GM23338 (cell line): ENCODE results near the gene CA7. TPM values are rescaled to one million over a fixed set of nuclear protein-coding genes. Genes with fewer than 3 reads are reported as not detected.

ENCODE experiments used
- ATAC-seq: fragments of 200-7000 bp; cut with Tn5 transposase; 3 replicates; pipeline ENCODE4 v1.9.1; 2020
- DNase-seq: peaks from one replicate; pipeline ENCODE4 v3.0.0-alpha.2; 2015; ENCODE audit warnings: low spot score
- H2AFZ ChIP-seq: fragments of 200-600 bp; sonication (generic); 2 replicates; pipeline ENCODE4 v1.8.0; 2016; ENCODE audit warnings: antibody characterized with exemption, mild to moderate bottlenecking, moderate library complexity
- H3F3A ChIP-seq: fragments of 200-600 bp; sonication (generic); replicated peaks from 2 replicates; pipeline ENCODE4 v1.8.0; 2017; ENCODE audit warnings: antibody characterized with exemption, mixed run types, low read depth
- H3K27ac ChIP-seq: fragments of 200-600 bp; sonication (generic); 2 replicates; pipeline ENCODE4 v1.6.1; 2016; ENCODE audit warnings: low read depth
- H3K27me3 ChIP-seq: fragments of 200-600 bp; sonication (generic); 2 replicates; pipeline ENCODE4 v1.8.0; 2016; ENCODE audit warnings: mild to moderate bottlenecking, mixed run types, moderate library complexity; ENCODE audit not compliant: insufficient read depth
- H3K36me3 ChIP-seq: fragments of 200-600 bp; sonication (generic); 2 replicates; pipeline ENCODE4 v1.8.0; 2016; ENCODE audit warnings: mild to moderate bottlenecking; ENCODE audit not compliant: insufficient read depth
- H3K4me1 ChIP-seq: fragments of 200-600 bp; sonication (generic); 2 replicates; pipeline ENCODE4 v1.8.0; 2016; ENCODE audit warnings: mild to moderate bottlenecking, moderate library complexity; ENCODE audit not compliant: insufficient read depth
- H3K4me2 ChIP-seq: fragments of 200-600 bp; sonication (generic); 2 replicates; pipeline ENCODE4 v1.7.1; 2017; ENCODE audit warnings: mixed run types
- H3K4me3 ChIP-seq: fragments of 200-600 bp; sonication (generic); 2 replicates; pipeline ENCODE4 v1.6.1; 2016; ENCODE audit warnings: mixed run types
- H3K79me2 ChIP-seq: fragments of 200-600 bp; sonication (generic); replicated peaks from 2 replicates; pipeline ENCODE4 v1.8.0; 2017; ENCODE audit warnings: mild to moderate bottlenecking; ENCODE audit not compliant: insufficient read depth
- H3K9me2 ChIP-seq: fragments of 200-600 bp; sonication (generic); 2 replicates; pipeline ENCODE4 v1.8.0; 2017; ENCODE audit not compliant: insufficient read depth
- H4K20me1 ChIP-seq: fragments of 200-600 bp; sonication (generic); replicated peaks from 2 replicates; pipeline ENCODE4 v1.8.0; 2017; ENCODE audit warnings: mild to moderate bottlenecking; ENCODE audit not compliant: insufficient read depth
- H3K27ac Mint-ChIP-seq: 2 replicates; pipeline ENCODE4 v1.8.0; 2020; ENCODE audit warnings: inconsistent platforms, mild to moderate bottlenecking, moderate library complexity, mixed read lengths
- H3K27me3 Mint-ChIP-seq: 3 replicates; pipeline ENCODE4 v1.8.0; 2022; ENCODE audit warnings: low read depth, mild to moderate bottlenecking, moderate library complexity, mixed read lengths, inconsistent platforms; ENCODE audit not compliant: insufficient read depth, poor library complexity
- H3K36me3 Mint-ChIP-seq: 3 replicates; pipeline ENCODE4 v1.8.0; 2021; ENCODE audit warnings: low read depth, mild to moderate bottlenecking, inconsistent platforms, moderate library complexity, mixed read lengths
- H3K4me1 Mint-ChIP-seq: 3 replicates; pipeline ENCODE4 v1.8.0; 2020; ENCODE audit warnings: mild to moderate bottlenecking, inconsistent platforms, mixed read lengths
- H3K4me3 Mint-ChIP-seq: 3 replicates; pipeline ENCODE4 v1.8.0; 2021; ENCODE audit warnings: moderate library complexity, mild to moderate bottlenecking, inconsistent platforms, mixed read lengths
- H3K9me3 Mint-ChIP-seq: 3 replicates; pipeline ENCODE4 v1.8.0; 2020; ENCODE audit warnings: moderate library complexity, mild to moderate bottlenecking, inconsistent platforms, mixed read lengths
- CREB1 ChIP-seq: fragments of 250-450 bp; sonication (Bioruptor Pico); IDR thresholded peaks from 2 replicates; pipeline ENCODE4 v1.5.0; 2020; ENCODE audit warnings: low read depth, mild to moderate bottlenecking, moderate library complexity
- EZH2 ChIP-seq: fragments of 200-600 bp; sonication (generic); IDR thresholded peaks from one replicate; pipeline ENCODE4 v1.8.0; 2017; ENCODE audit warnings: antibody characterized with exemption, mild to moderate bottlenecking, low read depth; ENCODE audit not compliant: unreplicated experiment
- EZH2phosphoT487 ChIP-seq: fragments of 200-600 bp; sonication (generic); IDR thresholded peaks from one replicate; pipeline ENCODE4 v1.8.1; 2018; ENCODE audit warnings: antibody characterized with exemption; ENCODE audit not compliant: unreplicated experiment
- ZNF114 ChIP-seq: fragments of 250-450 bp; sonication (Bioruptor Pico); IDR thresholded peaks from 2 replicates; pipeline ENCODE4 v1.5.0; 2020; ENCODE audit warnings: mild to moderate bottlenecking, moderate library complexity
- polyA plus RNA-seq: library from polyadenylated mRNA; unstranded; fragments of >200 nt; fragmentation: Nextera tagmentation; extraction: Ambion mirVana; gene quantifications from 2 replicates; pipeline ENCODE4 v1.2.1, GENCODE V29; 2016
- total RNA-seq: library from RNA; depleted of rRNA; stranded (reverse); fragments of >200 nt; shearing (Covaris generic); gene quantifications from 2 replicates; pipeline ENCODE4 v1.2.3, GENCODE V29; 2014
- TF ChIP-seq, protein P1 (sequence below): IDR thresholded peaks from one replicate; pipeline ENCODE4 v1.6.1; 2018; ENCODE audit warnings: antibody characterized with exemption; ENCODE audit not compliant: unreplicated experiment
- TF ChIP-seq, protein P2 (sequence below), 2 experiments: fragments of 200-600 bp in 1 of 2; sonication (generic) in 1 of 2; conservative IDR thresholded peaks; 2 replicates each; pipeline versions ENCODE4 v1.5.1 to v1.6.1; 2016 to 2017; ENCODE audit warnings: antibody characterized with exemption in 2 of 2, low read depth in 2 of 2, mild to moderate bottlenecking in 2 of 2, moderate library complexity in 1 of 2
- TF ChIP-seq, protein P3 (sequence below): fragments of 250-450 bp; sonication (Bioruptor Pico); IDR thresholded peaks from 2 replicates; pipeline ENCODE4 v1.5.0; 2020; ENCODE audit warnings: mild to moderate bottlenecking, moderate library complexity

The CA7 gene
- total and polyA plus RNA-seq, 2 experiments from 2014 or later: 2.1 to 2.8 TPM

DNA sequence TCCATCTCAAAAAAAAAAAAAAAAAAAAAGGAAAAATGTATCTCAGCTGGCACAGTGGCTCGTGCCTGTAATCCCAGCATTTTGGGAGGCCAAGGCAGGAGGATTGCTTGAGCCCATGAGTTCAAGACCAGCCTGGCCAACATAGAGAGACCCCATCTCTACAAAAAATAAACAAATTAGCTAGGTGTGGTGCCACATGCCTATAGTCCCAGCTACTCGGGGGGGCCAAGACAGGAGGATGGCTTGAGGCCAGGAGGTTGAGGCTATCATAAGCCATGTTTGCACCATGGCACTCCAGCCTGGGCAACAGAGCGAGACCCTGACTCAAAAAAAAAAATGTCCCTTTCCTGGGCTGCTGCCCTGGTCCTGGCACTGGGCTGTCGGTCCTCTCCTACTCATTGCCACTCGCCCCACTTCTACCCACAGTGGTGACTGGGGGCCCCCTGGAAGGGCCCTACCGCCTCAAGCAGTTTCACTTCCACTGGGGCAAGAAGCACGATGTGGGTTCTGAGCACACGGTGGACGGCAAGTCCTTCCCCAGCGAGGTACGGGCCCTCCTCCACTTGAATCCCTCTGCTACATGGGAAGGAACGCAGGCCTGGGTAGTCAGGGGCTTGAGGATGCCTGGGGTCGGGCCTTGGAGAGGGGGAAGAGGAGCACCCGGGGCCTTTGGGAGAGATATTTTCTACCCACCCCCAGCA, 6.1 kb downstream of the CA7 start (continued):
- TF ChIP-seq, protein P1, sequence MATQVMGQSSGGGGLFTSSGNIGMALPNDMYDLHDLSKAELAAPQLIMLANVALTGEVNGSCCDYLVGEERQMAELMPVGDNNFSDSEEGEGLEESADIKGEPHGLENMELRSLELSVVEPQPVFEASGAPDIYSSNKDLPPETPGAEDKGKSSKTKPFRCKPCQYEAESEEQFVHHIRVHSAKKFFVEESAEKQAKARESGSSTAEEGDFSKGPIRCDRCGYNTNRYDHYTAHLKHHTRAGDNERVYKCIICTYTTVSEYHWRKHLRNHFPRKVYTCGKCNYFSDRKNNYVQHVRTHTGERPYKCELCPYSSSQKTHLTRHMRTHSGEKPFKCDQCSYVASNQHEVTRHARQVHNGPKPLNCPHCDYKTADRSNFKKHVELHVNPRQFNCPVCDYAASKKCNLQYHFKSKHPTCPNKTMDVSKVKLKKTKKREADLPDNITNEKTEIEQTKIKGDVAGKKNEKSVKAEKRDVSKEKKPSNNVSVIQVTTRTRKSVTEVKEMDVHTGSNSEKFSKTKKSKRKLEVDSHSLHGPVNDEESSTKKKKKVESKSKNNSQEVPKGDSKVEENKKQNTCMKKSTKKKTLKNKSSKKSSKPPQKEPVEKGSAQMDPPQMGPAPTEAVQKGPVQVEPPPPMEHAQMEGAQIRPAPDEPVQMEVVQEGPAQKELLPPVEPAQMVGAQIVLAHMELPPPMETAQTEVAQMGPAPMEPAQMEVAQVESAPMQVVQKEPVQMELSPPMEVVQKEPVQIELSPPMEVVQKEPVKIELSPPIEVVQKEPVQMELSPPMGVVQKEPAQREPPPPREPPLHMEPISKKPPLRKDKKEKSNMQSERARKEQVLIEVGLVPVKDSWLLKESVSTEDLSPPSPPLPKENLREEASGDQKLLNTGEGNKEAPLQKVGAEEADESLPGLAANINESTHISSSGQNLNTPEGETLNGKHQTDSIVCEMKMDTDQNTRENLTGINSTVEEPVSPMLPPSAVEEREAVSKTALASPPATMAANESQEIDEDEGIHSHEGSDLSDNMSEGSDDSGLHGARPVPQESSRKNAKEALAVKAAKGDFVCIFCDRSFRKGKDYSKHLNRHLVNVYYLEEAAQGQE: no peak
- TF ChIP-seq, protein P2, sequence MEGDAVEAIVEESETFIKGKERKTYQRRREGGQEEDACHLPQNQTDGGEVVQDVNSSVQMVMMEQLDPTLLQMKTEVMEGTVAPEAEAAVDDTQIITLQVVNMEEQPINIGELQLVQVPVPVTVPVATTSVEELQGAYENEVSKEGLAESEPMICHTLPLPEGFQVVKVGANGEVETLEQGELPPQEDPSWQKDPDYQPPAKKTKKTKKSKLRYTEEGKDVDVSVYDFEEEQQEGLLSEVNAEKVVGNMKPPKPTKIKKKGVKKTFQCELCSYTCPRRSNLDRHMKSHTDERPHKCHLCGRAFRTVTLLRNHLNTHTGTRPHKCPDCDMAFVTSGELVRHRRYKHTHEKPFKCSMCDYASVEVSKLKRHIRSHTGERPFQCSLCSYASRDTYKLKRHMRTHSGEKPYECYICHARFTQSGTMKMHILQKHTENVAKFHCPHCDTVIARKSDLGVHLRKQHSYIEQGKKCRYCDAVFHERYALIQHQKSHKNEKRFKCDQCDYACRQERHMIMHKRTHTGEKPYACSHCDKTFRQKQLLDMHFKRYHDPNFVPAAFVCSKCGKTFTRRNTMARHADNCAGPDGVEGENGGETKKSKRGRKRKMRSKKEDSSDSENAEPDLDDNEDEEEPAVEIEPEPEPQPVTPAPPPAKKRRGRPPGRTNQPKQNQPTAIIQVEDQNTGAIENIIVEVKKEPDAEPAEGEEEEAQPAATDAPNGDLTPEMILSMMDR (conservative IDR thresholded peaks at IDR 0.05; ENCODE audit: low read depth in 2 of 2): no peak
- TF ChIP-seq ZNF114 (no peak), EZH2 (no peak)

DNA sequence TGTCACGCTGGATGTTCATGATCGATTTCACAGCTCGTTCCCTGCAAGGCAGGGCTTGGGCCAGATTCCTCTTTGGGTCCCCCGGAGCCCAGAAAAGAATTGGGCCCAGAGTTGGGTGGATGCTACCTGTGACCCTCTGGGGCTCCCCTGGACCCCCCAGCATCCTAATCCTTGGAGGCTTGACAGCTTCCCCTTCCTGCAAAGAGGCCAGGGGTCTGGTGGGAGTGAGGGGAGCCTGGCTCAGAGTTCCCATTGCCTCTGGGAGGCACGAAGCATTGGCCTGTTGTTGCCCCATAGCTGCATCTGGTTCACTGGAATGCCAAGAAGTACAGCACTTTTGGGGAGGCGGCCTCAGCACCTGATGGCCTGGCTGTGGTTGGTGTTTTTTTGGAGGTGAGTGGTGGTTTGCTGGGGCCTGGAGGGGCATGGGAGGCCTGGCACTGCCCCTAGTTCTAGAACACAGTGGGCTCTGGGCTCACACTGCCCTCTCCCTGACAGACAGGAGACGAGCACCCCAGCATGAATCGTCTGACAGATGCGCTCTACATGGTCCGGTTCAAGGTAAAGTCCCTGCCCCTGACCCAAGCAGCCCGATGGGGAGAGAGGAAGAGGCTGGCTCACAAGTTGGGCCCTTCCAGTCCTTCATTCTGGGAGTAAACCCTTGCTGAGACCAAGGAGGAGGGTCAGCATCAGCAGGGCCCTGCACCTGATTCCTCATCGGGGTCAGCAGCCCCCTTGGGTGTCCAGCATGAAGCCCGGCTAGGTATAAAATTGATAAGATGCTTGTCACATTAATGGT, 7.2 kb downstream of the CA7 start:
- no peak overlapping the region for H3K4me3 Mint-ChIP-seq
- H3K27ac Mint-ChIP-seq: no peak overlapping the region

More for the DNA sequence above, 7.2 kb downstream of the CA7 start:
- Histone ChIP-seq H2AFZ (no peak overlapping the region), H3K27me3 (peaks cover 9% of the 10 kb centered on the region), H3K9me2 (no peaks in the 10 kb centered on the region), H3K4me3 (no peak overlapping the region), H4K20me1 (no peaks in the 10 kb centered on the region), H3K36me3 (no peaks in the 10 kb centered on the region), H3K4me2 (no peak overlapping the region), H3F3A (no peaks in the 10 kb centered on the region), H3K4me1 (no peaks in the 10 kb centered on the region), H3K79me2 (no peaks in the 10 kb centered on the region), H3K27ac (no peak overlapping the region)
- no peak for ATAC-seq
- DNase-seq: no peak
- TF ChIP-seq, protein P2 (conservative IDR thresholded peaks at IDR 0.05; ENCODE audit: low read depth in 2 of 2): 0 out of 4 replicates have a peak, but pooled peaks of 1 of the 2 experiments have one; percentile 16
- no peak for TF ChIP-seq EZH2
- TF ChIP-seq, protein P3, sequence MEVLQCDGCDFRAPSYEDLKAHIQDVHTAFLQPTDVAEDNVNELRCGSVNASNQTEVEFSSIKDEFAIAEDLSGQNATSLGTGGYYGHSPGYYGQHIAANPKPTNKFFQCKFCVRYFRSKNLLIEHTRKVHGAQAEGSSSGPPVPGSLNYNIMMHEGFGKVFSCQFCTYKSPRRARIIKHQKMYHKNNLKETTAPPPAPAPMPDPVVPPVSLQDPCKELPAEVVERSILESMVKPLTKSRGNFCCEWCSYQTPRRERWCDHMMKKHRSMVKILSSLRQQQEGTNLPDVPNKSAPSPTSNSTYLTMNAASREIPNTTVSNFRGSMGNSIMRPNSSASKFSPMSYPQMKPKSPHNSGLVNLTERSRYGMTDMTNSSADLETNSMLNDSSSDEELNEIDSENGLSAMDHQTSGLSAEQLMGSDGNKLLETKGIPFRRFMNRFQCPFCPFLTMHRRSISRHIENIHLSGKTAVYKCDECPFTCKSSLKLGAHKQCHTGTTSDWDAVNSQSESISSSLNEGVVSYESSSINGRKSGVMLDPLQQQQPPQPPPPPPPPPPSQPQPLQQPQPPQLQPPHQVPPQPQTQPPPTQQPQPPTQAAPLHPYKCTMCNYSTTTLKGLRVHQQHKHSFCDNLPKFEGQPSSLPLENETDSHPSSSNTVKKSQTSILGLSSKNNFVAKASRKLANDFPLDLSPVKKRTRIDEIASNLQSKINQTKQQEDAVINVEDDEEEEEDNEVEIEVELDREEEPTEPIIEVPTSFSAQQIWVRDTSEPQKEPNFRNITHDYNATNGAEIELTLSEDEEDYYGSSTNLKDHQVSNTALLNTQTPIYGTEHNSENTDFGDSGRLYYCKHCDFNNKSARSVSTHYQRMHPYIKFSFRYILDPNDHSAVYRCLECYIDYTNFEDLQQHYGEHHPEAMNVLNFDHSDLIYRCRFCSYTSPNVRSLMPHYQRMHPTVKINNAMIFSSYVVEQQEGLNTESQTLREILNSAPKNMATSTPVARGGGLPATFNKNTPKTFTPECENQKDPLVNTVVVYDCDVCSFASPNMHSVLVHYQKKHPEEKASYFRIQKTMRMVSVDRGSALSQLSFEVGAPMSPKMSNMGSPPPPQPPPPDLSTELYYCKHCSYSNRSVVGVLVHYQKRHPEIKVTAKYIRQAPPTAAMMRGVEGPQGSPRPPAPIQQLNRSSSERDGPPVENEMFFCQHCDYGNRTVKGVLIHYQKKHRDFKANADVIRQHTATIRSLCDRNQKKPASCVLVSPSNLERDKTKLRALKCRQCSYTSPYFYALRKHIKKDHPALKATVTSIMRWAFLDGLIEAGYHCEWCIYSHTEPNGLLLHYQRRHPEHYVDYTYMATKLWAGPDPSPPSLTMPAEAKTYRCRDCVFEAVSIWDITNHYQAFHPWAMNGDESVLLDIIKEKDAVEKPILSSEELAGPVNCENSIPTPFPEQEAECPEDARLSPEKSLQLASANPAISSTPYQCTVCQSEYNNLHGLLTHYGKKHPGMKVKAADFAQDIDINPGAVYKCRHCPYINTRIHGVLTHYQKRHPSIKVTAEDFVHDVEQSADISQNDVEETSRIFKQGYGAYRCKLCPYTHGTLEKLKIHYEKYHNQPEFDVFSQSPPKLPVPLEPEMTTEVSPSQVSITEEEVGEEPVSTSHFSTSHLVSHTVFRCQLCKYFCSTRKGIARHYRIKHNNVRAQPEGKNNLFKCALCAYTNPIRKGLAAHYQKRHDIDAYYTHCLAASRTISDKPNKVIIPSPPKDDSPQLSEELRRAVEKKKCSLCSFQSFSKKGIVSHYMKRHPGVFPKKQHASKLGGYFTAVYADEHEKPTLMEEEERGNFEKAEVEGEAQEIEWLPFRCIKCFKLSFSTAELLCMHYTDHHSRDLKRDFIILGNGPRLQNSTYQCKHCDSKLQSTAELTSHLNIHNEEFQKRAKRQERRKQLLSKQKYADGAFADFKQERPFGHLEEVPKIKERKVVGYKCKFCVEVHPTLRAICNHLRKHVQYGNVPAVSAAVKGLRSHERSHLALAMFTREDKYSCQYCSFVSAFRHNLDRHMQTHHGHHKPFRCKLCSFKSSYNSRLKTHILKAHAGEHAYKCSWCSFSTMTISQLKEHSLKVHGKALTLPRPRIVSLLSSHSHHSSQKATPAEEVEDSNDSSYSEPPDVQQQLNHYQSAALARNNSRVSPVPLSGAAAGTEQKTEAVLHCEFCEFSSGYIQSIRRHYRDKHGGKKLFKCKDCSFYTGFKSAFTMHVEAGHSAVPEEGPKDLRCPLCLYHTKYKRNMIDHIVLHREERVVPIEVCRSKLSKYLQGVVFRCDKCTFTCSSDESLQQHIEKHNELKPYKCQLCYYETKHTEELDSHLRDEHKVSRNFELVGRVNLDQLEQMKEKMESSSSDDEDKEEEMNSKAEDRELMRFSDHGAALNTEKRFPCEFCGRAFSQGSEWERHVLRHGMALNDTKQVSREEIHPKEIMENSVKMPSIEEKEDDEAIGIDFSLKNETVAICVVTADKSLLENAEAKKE (CRISPR knock-in tag): no peak
- no peak for TF ChIP-seq CREB1
- TF ChIP-seq EZH2phosphoT487: no peak
- peaks cover 1% of the 10 kb centered on the region; the same call in 2 of the 3 replicates for H3K4me1 Mint-ChIP-seq
- H3K9me3 Mint-ChIP-seq: no peaks in the 10 kb centered on the region
- H3K36me3 Mint-ChIP-seq: no peaks in the 10 kb centered on the region
- peaks cover 6% of the 10 kb centered on the region for H3K27me3 Mint-ChIP-seq
